GM18861 (cell line): ENCODE data around the gene DDI2.
"Not testable (repeated sequence)": the region's sequence is repeated elsewhere in the genome, so short reads cannot be mapped to it uniquely, and the experiment has no call there.

Source experiments
- ATAC-seq: cut with Tn5 transposase; IDR thresholded peaks from one replicate; pipeline ENCODE4 v1.9.1; 2021; ENCODE audit not compliant: unreplicated experiment

Gene DDI2

DNA sequence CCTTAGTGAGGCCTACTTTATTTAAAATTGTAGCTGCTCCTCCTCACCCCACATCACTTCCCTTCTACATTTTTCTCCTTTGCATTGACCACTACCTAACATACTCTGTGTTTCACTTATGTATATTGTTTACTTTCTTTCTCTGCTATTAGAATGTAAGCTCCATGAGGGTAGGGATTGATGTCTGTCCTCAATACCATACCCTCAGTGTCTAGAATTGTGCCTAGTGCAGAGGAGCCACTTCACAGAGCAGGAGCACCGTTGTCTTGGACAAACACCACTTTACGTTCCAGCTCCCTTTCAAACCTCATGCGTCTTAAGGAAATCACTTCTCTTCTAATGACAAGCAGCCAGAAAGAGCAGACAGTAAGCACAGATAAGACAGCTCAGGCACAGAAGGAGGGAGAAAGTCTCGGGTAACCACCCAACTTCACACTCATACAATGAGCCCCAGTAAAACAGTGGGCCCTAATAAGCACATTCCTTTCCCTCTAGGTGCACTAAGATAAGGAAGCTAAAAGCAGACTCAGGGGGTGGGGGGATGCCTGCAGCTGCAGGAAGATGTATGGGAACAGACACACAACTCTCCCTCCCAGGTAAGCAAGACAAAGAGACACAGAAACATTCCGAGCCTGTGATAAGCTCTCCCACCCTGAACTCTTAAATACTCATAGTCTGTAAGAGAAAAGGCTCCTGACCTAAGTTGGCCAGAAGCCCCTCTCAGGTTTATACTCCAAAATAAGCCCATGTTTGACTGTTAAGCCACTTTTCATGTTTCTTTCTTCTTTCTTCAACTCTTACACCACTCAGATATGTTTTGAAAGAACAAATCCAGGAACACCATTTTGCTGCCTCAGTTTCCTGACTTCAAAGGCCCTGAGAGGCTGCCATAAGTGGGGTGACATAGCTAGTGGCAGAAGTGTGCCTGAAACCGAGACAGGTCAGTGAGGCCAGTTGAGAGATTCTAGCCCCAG, 59.7 kb downstream of the DDI2 start:
- no peak for ATAC-seq

DNA sequence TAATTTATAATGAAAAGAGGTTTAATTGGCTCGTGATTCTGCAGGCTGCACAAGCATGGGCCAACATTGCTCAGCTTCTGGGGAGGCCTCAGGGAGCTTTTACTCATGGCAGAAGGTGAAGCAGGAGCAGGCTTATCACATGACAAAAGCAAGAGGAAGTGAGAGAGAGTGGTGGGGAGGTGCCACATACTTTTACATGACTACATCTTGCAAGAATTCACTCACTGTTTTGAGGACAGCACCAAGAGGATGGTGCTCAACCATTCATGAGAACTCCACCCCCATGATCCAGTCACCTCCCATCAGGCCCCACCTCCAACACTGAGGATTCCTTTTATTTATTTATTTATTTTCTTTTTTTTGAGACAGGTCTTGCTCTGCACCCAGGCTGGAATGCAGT, 61.3 kb downstream of the DDI2 start:
- ATAC-seq, result no peak

DNA sequence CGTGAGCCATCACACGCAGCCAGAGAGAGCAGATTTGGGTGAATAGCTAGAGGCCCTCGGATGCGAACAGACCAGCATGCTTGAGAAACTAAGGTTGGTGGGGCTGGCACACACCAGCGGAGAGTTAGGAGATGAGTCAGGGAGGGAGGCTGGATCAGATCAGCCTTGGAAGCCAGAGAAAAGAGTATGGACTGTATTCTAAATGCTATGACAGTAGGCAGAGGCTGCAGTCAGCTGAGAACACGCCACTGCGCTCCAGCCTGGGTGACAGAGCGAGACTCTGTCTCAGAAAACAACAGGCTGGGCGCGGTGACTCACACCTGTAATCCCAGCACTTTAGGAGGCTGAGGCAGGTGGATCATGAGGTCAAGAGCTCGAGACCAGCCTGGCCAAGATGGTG, 62.9 kb downstream of the DDI2 start:
- ATAC-seq, result no peak

DNA sequence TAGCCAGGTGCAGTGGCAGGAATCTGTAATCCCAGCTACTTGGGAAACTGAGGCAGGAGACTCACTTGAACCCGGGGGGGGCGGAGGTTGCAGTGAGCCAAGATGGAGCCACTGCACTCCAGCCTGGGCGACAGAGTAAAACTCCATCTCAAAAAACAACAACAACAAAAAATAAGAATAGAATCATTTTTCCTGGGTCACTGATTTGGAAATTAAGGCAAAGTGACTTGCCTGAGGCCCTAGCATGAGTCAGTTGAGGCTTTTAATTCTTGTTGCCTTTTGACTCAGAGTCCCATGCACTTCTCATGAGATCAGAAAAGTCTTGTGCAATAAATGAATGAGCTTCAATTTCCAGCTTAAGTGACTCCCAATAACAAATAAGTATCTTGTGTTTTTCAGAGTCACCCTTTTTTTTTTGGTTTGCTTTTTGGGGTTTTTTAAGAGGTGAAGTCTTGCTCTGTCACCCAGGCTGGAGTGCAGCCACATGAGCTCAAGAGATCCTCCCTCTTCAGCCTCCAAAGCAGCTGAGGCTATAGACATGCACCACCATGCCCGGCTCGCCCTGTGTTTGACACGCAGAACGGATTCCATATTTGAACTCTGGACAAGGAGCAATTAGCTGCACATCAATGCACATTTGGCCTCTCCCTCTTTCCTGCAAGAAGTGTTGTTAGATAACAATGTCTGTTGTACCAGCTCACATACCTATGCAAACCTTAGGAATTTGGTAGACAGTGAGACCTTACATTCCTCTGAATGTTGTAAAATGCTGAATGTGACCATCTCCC, 63.5 kb downstream of the DDI2 start:
- ATAC-seq, result no peak

DNA sequence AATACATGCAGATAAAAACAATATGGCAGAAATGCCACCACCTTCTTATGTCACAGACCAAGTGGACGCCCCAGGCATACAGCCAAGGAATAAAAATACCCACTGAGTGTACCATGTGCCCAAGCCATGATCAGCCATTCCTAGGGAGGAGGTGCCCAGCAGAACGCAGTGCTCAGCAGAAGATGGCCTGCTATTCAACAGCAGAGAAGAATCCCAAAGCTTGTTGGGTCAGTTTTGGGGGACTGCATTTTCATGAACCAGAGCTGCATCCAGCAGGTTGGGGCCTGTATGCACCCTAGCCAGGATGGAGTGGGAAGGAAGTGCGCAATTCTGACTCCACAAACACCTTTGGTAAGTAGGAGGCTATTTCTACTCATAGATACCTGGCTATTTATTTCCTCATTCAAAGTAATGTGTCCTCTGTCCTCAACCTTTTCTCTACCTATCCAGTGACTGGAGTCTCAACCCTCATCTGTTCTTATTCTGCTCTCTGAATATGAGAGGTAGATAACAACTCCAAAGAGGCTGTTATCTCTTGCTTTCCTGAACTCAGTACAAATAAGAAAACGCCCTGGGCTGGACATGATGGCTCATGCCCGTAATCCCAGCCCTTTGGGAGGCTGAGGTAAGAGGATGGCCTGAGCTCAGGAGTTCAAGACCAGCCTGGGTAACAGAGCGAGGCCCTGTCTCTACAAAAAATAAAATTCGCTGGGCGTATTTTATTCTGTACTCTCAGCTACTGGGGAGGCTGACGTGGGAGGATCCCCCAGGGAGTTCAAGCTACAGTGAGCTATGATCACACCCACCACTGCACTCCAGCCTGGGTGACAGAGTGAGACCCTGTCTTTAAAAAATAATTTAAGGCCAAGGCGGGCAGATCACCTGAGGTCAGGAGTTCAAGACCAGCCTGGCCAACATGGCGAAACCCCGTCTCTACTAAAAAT, 64.4 kb downstream of the DDI2 start:
- no peak for ATAC-seq

DNA sequence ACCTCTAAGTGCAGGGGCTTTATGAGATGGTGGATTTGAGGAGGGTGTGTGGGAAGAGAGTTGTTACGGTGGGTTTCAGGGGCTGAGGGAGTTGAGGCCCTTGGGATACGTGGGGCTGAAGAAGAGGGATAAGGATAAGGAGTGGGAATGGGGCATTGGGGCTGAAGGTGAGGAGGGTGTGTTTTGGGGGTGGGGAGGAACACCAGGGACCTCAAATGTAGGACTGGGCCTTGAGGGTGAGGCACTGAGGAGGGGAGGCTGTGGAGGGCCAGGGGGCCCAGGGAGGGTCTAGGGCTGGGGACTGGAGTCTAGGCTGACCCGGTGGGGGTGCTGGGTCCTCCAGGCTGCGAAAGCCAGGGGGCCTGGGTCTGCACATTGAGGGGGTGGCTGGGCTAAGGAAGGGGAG, 65.7 kb downstream of the DDI2 start:
- ATAC-seq, result no peak

DNA sequence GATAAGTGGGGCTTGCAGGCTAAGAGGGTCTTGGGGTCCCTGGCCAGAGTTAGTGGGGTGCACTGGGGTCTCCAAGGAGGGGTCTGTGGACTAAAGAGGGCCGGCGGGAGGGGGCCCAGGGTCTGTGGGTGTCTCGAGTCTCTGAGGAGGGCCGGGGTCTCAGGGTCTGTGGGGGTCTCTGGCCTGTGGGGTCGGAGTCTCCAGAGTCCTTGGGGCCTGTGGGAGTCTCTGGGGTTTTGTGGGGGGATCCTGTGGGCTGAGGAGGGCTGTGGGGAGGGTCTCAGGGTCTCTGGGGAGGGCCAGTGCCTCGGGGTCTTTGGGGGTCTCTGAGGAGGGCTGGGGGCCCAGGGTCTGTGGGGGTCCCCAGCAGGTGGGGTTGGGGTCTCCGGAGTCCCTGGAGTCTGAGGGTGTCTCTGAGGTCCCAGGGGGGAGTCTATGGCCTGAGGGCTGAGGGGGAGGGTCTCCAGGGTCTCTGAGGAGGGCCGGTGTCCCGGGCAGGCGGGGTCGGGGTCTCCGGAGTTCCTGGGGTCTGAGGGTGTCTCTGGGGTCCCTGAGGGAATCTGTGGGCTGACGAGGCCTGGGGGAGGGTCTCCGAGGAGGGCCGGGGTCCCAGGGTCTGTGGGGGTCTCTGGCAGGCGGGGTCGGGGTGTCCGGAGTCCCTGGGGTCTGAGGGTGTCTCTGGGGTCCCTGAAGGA, 66.2 kb downstream of the DDI2 start:
- no peak for ATAC-seq

DNA sequence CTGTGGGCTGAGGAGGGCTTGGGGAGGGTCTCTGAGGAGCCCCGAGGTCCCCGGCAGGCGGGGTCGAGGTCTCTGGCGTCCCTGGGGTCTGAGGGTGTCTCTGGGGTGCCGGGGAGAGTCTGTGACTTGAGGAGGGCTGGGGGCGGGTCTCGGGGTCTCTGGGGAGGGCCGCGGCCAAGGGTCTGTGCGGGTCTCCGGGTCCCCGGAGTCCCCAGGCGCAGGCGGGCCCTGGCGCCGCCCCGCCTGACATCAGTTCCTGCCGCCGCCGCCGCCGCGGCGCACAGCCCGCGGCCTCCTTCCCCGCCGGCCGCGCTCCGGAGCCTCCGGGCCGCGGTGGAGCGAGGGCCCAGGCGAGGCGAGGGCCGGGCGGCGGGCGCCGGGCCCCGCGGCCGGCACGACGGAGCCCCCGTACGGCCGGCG, 66.8 kb downstream of the DDI2 start, which contains the start of gene PLEKHM2:
PLEKHM2 (plus strand) TSS at position 279 of the 420 bp plus-strand sequence. CDS start 239 bp downstream, outside the sequence.
- no peak for ATAC-seq

DNA sequence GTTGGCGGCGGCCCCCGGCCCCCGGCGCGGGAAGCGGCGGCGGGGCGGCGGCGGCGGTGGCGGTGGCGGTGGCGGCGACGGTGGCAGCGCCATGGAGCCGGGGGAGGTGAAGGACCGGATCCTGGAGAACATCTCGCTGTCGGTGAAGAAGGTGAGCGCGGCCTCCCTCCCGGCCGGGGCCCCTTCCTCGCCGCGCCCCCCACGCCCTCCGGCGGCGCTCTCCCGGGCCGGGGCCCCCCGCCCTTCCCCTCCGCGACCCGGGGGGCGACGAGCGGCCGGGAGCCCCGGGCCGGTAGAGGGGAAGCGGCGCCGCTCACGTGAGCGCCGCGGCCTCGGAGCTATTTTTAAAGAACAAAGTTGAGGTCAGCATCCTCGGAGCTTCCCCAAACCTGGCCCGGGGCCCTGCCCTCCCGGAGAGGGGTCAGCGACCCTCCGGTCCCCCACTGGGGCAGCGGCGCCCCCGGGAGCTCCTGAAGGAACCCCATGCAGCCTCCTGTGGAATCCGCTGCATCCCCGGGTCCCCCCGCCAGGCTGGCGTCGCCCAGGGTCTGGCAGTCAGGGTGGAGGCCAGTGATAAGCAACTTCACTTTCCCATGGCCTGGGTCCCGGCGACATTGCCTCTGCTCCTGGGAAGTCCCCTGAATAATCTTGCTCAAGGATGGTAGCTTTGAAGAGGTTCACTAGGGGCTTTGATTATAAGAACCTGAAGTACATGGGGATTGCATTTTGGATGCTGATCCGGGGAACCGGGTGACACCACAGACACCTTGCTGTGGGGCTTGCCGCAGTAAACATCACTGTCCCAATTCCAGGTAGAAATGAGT, 67.4 kb downstream of the DDI2 start:
- no peak for ATAC-seq

DNA sequence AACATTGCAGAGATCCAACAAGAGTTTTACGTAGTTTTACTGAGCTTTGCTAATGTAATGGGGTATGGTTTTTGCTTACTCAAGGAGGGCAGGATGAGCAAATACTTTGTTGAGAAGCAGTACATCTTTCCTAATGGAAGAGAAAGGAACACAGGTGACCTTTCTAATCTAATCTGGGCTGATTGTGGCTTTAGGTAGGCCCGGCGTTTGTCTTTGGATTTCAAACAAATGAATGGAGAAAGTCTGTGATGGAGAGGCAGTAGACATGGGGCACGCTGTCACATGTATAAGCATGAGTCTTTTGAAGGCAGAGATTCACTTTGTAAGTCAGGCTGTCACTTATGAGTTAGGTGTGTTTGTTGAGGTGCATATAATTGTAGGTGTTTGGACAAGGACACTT, 68.6 kb downstream of the DDI2 start:
- ATAC-seq, result no peak

DNA sequence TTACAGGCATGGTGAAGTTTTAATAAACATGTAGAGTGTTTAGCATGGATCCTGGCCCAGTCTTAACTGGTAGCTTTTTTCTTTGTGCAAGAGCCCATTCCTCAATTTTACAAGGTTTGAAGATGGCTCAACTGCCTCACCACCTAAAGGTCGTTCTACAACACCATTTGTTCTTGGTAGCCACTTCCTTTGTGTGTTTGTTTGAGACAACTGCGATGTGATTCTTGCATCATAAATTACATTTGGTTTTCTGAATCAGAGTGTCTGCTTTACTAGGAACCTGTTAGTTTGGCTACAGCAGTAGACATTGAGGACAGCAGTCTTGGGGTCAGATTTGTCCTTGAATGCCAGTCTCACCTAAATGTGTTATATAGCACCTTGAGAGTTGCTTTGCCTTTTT, 70.2 kb downstream of the DDI2 start:
- ATAC-seq, result no peak

DNA sequence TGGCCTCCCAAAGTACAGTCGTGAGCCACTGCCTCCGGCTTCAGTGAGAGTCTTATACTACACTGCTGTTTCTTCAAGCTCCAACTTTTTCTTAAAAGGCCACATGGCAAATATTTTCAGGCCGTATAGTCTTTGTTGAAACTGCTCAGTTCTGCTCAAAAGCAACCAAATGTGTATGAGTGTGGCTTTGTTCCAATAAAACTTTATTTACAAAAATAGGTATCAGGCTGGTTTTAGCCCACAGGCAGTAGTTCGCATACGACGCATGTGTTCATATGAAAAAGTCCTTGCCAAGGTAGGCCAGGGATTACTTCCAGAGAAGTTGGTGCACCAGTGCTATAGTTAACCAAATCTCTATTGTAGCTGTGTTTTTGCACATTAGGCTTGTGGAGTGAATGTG, 73.1 kb downstream of the DDI2 start:
- ATAC-seq, result no peak

DNA sequence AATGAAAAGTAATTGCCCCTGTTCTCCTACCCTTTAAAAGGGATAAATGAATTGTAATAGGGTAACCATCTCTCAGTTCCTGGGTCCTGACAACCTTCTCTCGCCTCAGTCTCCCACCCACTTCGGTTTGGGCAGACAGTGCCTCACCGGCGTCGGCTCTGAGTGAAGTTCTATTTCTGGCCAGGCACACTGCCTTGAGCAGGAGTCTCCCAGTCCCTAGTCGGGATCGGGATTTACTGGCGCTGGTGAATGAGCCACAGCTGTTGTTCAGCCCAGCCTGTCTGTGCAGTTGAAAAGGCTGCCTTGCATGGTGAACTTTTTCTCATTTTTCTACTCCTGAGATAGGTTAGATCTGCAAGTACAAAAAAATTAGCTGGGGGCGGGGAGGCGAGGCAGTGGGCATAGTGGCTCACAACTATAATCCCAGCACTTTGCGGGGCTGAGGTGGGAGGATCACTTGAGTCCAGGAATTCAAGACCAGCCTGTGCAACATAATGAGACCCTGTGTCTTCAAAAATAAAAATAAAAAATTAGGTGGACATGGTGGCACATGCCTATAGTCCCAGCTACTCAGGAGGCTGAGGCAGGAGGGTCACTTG, 74.3 kb downstream of the DDI2 start:
- ATAC-seq, result no peak

DNA sequence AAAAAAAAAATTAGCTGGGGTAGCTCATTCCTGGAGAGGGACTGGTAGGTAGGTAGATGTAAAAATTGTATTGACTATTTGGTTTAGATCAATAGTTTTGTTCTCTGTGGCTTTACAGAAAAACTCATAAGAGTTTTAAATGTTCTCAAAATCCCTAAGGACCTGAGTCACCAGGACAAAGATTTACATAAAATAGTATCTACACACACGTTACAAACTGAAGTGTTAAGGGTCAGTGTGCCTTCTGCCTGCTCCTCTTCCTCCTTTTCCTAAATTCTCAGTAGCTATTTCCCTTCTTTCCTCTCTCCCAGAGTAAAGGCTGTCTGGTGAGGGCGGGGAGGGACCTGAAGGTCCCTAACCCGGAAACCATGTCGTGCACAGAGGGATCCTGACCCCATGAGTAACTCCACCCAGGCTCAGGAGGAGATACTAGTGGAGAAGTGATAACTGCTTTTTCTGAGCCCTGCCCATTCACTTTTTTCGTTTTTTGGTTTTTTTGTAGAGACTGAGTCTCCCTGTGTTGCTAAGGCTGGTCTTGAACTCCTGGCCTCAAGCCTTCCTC, 74.9 kb downstream of the DDI2 start:
- ATAC-seq, result no peak

DNA sequence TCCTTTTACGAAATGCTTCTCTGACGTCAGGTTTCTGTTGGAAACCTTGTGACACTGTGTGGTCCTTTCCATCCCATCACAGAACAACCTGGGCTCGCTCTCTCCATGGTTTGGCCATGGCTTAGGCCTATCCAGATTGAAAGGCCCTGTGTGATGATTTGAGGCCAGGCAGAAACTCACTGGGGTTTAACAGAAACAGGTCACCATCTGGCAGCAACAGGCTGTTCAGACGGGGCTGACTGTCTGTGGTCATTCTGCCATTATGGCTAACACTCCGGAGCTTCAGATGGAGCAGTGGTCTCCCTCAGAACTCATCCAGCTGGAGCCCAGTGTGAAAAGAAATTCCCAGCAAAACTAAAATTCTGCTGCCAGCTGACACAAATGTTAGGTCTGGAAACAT, 76.1 kb downstream of the DDI2 start:
- no peak for ATAC-seq

DNA sequence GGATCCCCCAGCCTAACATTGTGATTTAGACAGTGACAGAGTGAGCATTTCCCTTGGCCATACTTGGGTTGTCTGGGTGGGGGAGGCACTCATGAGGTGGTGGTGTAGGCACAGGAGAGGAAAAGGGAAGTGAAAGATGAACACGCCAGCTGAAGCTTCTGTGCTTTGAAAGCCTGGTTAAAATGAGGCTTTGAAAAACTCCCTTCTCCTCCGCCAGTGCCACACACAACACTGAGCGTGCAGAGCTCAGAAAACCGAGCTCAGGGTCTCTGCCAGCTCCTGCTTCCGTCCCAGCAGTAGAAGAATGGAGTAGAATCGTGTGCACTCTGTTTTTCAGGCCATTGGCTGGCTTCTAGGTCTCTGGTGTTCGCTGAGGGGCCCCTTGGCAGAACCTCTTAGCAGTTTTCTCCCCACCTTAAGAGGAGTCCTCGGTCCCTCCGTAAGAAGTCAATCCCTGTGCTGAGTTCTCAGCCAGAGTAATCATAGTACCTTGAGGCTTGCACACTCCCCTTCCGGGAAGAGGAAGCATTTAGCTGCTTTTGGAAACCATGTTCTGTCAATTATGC, 79.8 kb downstream of the DDI2 start:
- peak; percentile 92 for ATAC-seq

DNA sequence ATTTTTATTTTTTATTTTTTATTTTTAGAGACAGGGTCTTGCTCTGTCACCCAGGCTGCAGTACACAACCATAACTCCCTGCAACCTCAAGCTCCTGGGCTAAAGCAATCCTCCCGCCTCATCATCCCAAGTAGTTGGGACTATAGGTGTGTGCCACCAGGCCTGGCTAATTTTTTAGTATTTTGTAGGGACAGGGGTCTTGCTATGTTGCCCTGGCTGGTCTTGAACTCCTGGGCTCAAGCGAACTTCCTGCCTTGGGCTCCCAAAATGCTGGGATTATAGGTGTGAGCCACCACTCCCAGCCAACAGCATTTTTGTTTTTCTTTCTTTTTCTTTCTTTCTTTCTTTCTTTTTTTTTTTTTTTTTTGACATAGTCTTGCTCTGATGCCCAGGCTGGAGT, 80.9 kb downstream of the DDI2 start:
- ATAC-seq, result no peak

DNA sequence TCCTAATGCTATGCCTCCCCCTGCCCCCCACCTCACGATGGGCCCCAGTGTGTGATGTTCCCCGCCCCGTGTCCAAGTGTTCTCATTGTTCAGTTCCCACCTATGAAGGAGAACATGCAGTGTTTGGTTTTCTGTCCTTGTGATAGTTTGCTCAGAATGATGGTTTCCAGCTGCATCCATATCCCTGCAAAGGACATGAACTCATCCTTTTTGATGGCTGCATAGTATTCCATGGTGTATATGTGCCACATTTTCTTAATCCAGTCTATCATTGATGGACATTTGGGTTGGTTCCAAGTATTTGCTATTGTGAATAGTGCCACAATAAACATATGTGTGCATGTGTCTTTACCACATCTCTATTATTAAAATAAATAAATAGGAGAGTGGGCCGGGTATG, 82.1 kb downstream of the DDI2 start:
- not testable (repeated sequence) for ATAC-seq
